GM12873 (cell line): ENCODE results near the gene SLC39A11.

ENCODE experiments used
- CTCF ChIP-seq: IDR thresholded peaks from 2 replicates; pipeline ENCODE4 v1.5.1; 2012; ENCODE audit warnings: low read depth, mild to moderate bottlenecking, moderate library complexity, low read length, control low read depth; ENCODE audit not compliant: insufficient read depth; ENCODE audit errors: missing control alignments

The SLC39A11 gene

GRCh38 chr17:72710834-72711233, 381.7 kb downstream of the SLC39A11 start:
- no peak for TF ChIP-seq CTCF

- no peak for TF ChIP-seq CTCF
Measured at GRCh38 chr17:72710202-72710601, 382.3 kb downstream of the SLC39A11 start.

GRCh38 chr17:72707881-72708280, 384.6 kb downstream of the SLC39A11 start:
- TF ChIP-seq CTCF, result no peak

- TF ChIP-seq CTCF, result no peak
Measured at GRCh38 chr17:72706396-72706981, 386.0 kb downstream of the SLC39A11 start.

- TF ChIP-seq CTCF, result no peak
Measured at GRCh38 chr17:72705905-72706395, 386.5 kb downstream of the SLC39A11 start.

GRCh38 chr17:72702998-72703397, 389.5 kb downstream of the SLC39A11 start:
- TF ChIP-seq CTCF, result no peak

GRCh38 chr17:72702136-72702735, 390.3 kb downstream of the SLC39A11 start:
- no peak for TF ChIP-seq CTCF
